ENCODE results near the gene AKNAD1.
"Not testable (repeated sequence)": the region's sequence is repeated elsewhere in the genome, so short reads cannot be mapped to it uniquely, and the experiment has no call there.

The AKNAD1 gene

GRCh38 chr1:108781575-108781944, 75.3 kb downstream of the AKNAD1 start:
- not testable (repeated sequence) for DNase-seq

GRCh38 chr1:108780937-108781574, 75.8 kb downstream of the AKNAD1 start:
- no peak for DNase-seq

- DNase-seq: no peak
These were observed 77.4 kb downstream of the AKNAD1 start for GRCh38 chr1:108779455-108779854.

- no peak for DNase-seq
These were observed 79.1 kb downstream of the AKNAD1 start for GRCh38 chr1:108777839-108778238.

GRCh38 chr1:108767708-108768107, 89.2 kb downstream of the AKNAD1 start:
- DNase-seq: no peak

- DNase-seq: no peak
These were observed 89.8 kb downstream of the AKNAD1 start for GRCh38 chr1:108767115-108767514.
